HG03520 (cell line): ENCODE measurements around the gene NPIPA1.
"Not testable (repeated sequence)": the region's sequence is repeated elsewhere in the genome, so short reads cannot be mapped to it uniquely, and the experiment has no call there.

Experiments used
- ATAC-seq: cut with Tn5 transposase; IDR thresholded peaks from one replicate; pipeline ENCODE4 v1.9.1; 2021; ENCODE audit warnings: mild to moderate bottlenecking, moderate library complexity; ENCODE audit not compliant: unreplicated experiment

Gene NPIPA1

GRCh38 chr16:14929176-14929575 is 8.1 kb upstream of the NPIPA1 start:
- ATAC-seq, result not testable (repeated sequence)

GRCh38 chr16:14930246-14930645 is 7.0 kb upstream of the NPIPA1 start:
- not testable (repeated sequence) for ATAC-seq

- not testable (repeated sequence) for ATAC-seq
Measured at GRCh38 chr16:14930971-14931370, 6.3 kb upstream of the NPIPA1 start.

- not testable (repeated sequence) for ATAC-seq
Measured at GRCh38 chr16:14932581-14933375, 4.5 kb upstream of the NPIPA1 start.

GRCh38 chr16:14937994-14938393 is 751 bp downstream of the NPIPA1 start:
- not testable (repeated sequence) for ATAC-seq

GRCh38 chr16:14942686-14943085 is 5.4 kb downstream of the NPIPA1 start:
- not testable (repeated sequence) for ATAC-seq

GRCh38 chr16:14955546-14956231 is 18.4 kb downstream of the NPIPA1 start:
- ATAC-seq, result no peak

- ATAC-seq, result no peak
Measured at GRCh38 chr16:14957576-14958322, 20.5 kb downstream of the NPIPA1 start.

GRCh38 chr16:14958323-14958600 is 21.0 kb downstream of the NPIPA1 start:
- ATAC-seq, result no peak

- ATAC-seq, result no peak
Measured at GRCh38 chr16:14958970-14959369, 21.7 kb downstream of the NPIPA1 start.

- ATAC-seq, result no peak
Measured at GRCh38 chr16:14961405-14962186, 24.4 kb downstream of the NPIPA1 start.

- ATAC-seq, result no peak
Measured at GRCh38 chr16:14963281-14964173, 26.3 kb downstream of the NPIPA1 start.

- no peak for ATAC-seq
Measured at GRCh38 chr16:14965328-14965727, 28.1 kb downstream of the NPIPA1 start.

GRCh38 chr16:14969795-14970194 is 32.6 kb downstream of the NPIPA1 start:
- ATAC-seq, result not testable (repeated sequence)

- not testable (repeated sequence) for ATAC-seq
Measured at GRCh38 chr16:14971621-14972228, 34.5 kb downstream of the NPIPA1 start.

- ATAC-seq, result not testable (repeated sequence)
Measured at GRCh38 chr16:14973785-14974322, 36.6 kb downstream of the NPIPA1 start.

- ATAC-seq, result not testable (repeated sequence)
Measured at GRCh38 chr16:14974331-14974655, 37.0 kb downstream of the NPIPA1 start.

- peak; percentile 90 for ATAC-seq
Measured at GRCh38 chr16:14974656-14975417, 37.6 kb downstream of the NPIPA1 start, which contains the start of gene PDXDC1. Gene PDXDC1 (plus strand): TSS chr16:14975026. CDS start chr16:14975200, 174 bp downstream.
